ENCODE data around the gene IL3RA.

Gene IL3RA

DNA sequence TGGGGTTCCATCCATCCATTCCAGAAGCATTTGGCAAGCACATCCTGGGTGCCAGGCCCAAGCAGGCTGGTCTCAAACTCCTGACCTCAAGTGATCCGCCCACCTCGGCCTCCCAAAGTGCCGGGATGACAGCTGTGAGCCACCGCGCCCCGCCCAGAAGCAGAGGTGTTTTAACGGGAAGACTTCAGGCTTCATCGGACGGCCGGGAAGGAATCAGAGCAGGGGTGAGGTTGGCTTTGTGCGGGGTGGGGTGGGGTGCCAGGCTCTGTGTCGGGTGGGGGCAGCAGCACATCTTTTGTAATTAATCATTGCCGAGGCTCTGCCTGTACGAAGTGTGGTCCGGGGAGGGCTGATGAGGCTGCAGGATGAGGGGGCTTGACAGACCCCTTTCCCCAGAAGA is 60.4 kb downstream of the IL3RA start:
- Histone ChIP-seq H3F3A (ENCODE audit: control insufficient read depth, insufficient read depth) (no peaks in the 10 kb centered on the region), H3K4me2 (ENCODE audit: low read length) (no peak overlapping the region), H3K4me1 (ENCODE audit: control insufficient read depth, low read length) (peaks cover 26% of the 10 kb centered on the region), H3K36me3 (ENCODE audit: control insufficient read depth, low read length) (peaks cover 81% of the 10 kb centered on the region), H3K79me2 (ENCODE audit: control insufficient read depth, low read length) (peaks cover 46% of the 10 kb centered on the region), H4K20me1 (ENCODE audit: control insufficient read depth, insufficient read depth, low read depth, low read length) (no peaks in the 10 kb centered on the region), H3K9me2 (replicated peaks; ENCODE audit: control insufficient read depth, low read length) (no peaks in the 10 kb centered on the region), H3K27me3 (ENCODE audit: control insufficient read depth, low read length) (no peaks in the 10 kb centered on the region), H3K4me3 (ENCODE audit: low read length) (no peak overlapping the region), H3K9me3 (ENCODE audit: control insufficient read depth, insufficient read depth, low read length) (no peaks in the 10 kb centered on the region), H3K27ac (ENCODE audit: low read depth, low read length) (no peak overlapping the region)
- no peak for TF ChIP-seq EZH2phosphoT487 (IDR thresholded peaks at IDR 0.05; ENCODE audit: borderline replicate concordance, low read length)
- TF ChIP-seq, protein P1, sequence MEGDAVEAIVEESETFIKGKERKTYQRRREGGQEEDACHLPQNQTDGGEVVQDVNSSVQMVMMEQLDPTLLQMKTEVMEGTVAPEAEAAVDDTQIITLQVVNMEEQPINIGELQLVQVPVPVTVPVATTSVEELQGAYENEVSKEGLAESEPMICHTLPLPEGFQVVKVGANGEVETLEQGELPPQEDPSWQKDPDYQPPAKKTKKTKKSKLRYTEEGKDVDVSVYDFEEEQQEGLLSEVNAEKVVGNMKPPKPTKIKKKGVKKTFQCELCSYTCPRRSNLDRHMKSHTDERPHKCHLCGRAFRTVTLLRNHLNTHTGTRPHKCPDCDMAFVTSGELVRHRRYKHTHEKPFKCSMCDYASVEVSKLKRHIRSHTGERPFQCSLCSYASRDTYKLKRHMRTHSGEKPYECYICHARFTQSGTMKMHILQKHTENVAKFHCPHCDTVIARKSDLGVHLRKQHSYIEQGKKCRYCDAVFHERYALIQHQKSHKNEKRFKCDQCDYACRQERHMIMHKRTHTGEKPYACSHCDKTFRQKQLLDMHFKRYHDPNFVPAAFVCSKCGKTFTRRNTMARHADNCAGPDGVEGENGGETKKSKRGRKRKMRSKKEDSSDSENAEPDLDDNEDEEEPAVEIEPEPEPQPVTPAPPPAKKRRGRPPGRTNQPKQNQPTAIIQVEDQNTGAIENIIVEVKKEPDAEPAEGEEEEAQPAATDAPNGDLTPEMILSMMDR (IDR thresholded peaks at IDR 0.05; ENCODE audit: low read depth, low read length, poor library complexity, severe bottlenecking), result no peak

DNA sequence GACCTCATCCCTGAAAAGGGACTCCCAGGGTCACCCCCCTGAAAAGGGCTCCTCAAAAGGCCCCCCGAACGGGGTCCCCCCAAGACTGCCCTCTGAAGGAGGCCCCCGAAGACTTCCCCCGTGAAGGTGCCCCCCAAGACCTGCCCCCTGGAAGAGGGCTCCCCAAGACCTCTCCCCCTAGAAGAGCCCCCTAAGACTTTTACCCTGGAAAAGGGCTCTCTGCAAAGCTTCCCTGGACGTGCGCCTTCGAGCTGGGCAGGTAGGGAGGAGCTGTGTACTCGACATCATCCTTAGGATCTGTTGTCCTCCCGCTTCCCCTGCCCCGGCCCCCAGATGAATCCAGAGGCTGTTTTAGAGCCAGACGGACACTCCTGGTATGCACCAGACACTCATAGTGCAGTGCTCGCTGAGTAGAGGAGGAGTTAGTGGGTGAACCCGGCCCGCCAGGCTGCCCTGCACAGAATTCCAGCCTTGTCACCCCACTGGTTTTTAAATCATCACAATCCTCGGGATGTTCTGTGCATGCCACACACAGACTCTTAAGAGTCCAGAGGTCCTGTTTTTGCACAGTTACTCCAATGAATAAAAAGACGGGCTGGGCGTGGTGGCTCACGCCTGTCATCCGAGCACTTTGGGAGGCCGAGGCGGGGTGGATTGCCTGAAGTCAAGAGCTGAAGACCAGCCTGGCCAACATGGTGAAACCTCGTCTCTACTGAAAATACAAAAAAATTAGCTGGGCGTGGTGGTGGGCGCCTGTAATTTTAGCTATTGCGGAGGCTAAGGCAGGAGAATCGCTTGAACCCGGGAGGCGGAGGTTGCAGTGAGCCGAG is 61.1 kb downstream of the IL3RA start:
- Histone ChIP-seq H3K27ac (ENCODE audit: low read depth, low read length) (no peak overlapping the region), H3K79me2 (ENCODE audit: control insufficient read depth, low read length) (peaks cover 42% of the 10 kb centered on the region), H3K9me2 (replicated peaks; ENCODE audit: control insufficient read depth, low read length) (no peaks in the 10 kb centered on the region), H4K20me1 (ENCODE audit: control insufficient read depth, insufficient read depth, low read depth, low read length) (no peaks in the 10 kb centered on the region), H3K36me3 (ENCODE audit: control insufficient read depth, low read length) (peaks cover 81% of the 10 kb centered on the region), H3K27me3 (ENCODE audit: control insufficient read depth, low read length) (no peaks in the 10 kb centered on the region), H3K4me3 (ENCODE audit: low read length) (no peak overlapping the region), H3F3A (ENCODE audit: control insufficient read depth, insufficient read depth) (no peaks in the 10 kb centered on the region), H3K4me2 (ENCODE audit: low read length) (no peak overlapping the region), H3K4me1 (ENCODE audit: control insufficient read depth, low read length) (peaks cover 26% of the 10 kb centered on the region), H3K9me3 (ENCODE audit: control insufficient read depth, insufficient read depth, low read length) (no peaks in the 10 kb centered on the region)
- TF ChIP-seq EZH2phosphoT487 (IDR thresholded peaks at IDR 0.05; ENCODE audit: borderline replicate concordance, low read length), result no peak
- TF ChIP-seq, protein P1 (IDR thresholded peaks at IDR 0.05; ENCODE audit: low read depth, low read length, poor library complexity, severe bottlenecking), result no peak

DNA sequence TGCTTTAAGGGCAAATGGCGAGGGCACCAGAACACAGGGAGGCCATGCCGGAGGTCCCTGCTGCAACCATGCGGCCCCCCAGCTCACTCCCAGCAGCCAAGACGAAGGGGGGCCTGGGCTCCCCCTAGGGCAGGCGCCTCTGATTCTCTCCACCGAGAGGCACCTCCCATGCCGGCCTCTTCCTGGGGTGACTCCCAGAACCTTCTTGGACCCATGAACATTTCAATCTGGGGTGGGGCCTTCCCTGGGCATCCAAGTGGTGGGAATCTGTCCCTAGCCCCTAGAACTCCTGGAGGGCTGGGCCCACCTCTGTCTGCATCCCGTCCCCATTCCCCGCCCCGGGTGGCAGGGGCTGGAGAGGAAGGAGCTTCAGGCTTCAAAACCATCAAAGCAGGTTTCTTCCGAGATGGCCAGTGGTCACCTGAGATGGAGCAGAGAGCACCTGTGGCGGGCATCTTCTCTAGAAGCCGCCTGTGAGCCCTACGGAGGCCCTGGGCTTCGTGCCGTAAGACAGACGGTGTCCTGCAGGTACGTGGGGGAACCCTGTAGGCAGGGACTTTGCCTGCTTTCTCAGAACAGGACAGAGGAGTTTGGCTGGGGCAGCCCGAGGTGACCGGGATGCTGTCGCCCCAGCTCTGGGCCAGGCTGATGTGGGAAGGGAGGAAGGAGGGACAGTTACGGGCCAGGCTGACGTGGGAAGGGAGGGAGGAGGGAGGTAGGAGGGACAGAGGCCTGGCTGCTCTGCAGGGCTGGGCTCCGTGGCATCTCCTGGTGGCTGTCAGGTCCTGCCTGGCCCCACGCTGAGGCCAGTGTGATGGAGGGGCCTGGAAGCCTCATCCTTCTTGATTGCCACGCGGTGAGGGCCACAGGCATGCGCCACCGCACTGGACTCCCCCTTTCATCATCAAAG is 62.1 kb downstream of the IL3RA start:
- Histone ChIP-seq H3K27me3 (ENCODE audit: control insufficient read depth, low read length) (no peaks in the 10 kb centered on the region), H3K79me2 (ENCODE audit: control insufficient read depth, low read length) (peaks cover 38% of the 10 kb centered on the region), H3K9me3 (ENCODE audit: control insufficient read depth, insufficient read depth, low read length) (no peaks in the 10 kb centered on the region; the same call in 1 of the 2 replicates), H4K20me1 (ENCODE audit: control insufficient read depth, insufficient read depth, low read depth, low read length) (no peaks in the 10 kb centered on the region), H3K9me2 (replicated peaks; ENCODE audit: control insufficient read depth, low read length) (no peaks in the 10 kb centered on the region), H3K36me3 (ENCODE audit: control insufficient read depth, low read length) (peaks cover 91% of the 10 kb centered on the region), H3K4me1 (ENCODE audit: control insufficient read depth, low read length) (peaks cover 20% of the 10 kb centered on the region), H3K27ac (ENCODE audit: low read depth, low read length) (no peak overlapping the region), H3F3A (ENCODE audit: control insufficient read depth, insufficient read depth) (no peaks in the 10 kb centered on the region), H3K4me3 (ENCODE audit: low read length) (no peak overlapping the region), H3K4me2 (ENCODE audit: low read length) (no peak overlapping the region)
- TF ChIP-seq EZH2phosphoT487 (IDR thresholded peaks at IDR 0.05; ENCODE audit: borderline replicate concordance, low read length), result no peak
- TF ChIP-seq, protein P1 (IDR thresholded peaks at IDR 0.05; ENCODE audit: low read depth, low read length, poor library complexity, severe bottlenecking), result no peak
